Esophagus squamous epithelium (tissue), 4 donors: ENCODE data around the gene CNST.

Experiments used
- POLR2A ChIP-seq, 4 donors: fragments of 450-650 bp; IDR thresholded peaks; one replicate each; pipeline ENCODE4 v1.6.1; 2017; ENCODE audit warnings: antibody characterized with exemption in 4 of 4, mild to moderate bottlenecking in 4 of 4, moderate library complexity in 3 of 4
- TF ChIP-seq, protein P1 (sequence below), 6 experiments: fragments of 450-650 bp in 4 of 6; fragments of 200-600 bp in 2 of 6; sonication (generic) in 2 of 6; IDR thresholded peaks; one replicate each; pipeline ENCODE4 v1.5.1; 2016 to 2019; ENCODE audit warnings: antibody characterized with exemption in 6 of 6, mild to moderate bottlenecking in 4 of 6, moderate library complexity in 4 of 6

DNA sequence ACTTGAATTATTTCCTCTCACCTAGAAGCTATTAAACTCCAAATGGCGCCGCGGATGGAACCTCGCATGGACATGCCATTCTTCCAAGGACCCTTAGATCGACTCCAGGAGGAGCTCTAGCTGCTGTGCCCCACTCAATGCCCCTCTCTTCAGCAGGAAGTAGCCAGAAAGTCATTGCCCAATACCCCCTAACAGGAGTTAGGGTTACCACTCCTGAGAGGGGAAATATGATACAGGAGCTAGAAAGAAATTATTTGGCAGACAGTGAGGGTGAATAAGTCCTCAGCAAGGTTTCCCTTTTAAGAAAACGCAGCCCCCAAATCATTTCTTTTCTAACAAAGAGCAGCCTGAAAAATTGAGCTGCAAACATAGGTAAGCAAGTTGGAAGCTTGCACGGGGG is 28.8 kb upstream of the CNST start:
- TF ChIP-seq, protein P1, sequence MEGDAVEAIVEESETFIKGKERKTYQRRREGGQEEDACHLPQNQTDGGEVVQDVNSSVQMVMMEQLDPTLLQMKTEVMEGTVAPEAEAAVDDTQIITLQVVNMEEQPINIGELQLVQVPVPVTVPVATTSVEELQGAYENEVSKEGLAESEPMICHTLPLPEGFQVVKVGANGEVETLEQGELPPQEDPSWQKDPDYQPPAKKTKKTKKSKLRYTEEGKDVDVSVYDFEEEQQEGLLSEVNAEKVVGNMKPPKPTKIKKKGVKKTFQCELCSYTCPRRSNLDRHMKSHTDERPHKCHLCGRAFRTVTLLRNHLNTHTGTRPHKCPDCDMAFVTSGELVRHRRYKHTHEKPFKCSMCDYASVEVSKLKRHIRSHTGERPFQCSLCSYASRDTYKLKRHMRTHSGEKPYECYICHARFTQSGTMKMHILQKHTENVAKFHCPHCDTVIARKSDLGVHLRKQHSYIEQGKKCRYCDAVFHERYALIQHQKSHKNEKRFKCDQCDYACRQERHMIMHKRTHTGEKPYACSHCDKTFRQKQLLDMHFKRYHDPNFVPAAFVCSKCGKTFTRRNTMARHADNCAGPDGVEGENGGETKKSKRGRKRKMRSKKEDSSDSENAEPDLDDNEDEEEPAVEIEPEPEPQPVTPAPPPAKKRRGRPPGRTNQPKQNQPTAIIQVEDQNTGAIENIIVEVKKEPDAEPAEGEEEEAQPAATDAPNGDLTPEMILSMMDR (IDR thresholded peaks at IDR 0.05) = no peak
- no peak for TF ChIP-seq POLR2A (IDR thresholded peaks at IDR 0.05)
